Right atrium auricular region (tissue), 2 donors: Measurements from ENCODE around the gene IGF2. TPM values are rescaled to one million over a fixed set of nuclear protein-coding genes. Genes with fewer than 3 reads are reported as not detected.

Source experiments
- DNase-seq: peaks from one replicate; pipeline ENCODE4 v3.0.0-alpha.2; 2019; ENCODE audit warnings: low spot score
- H3K27ac ChIP-seq, 2 donors: fragments of 200-600 bp; sonication (generic); 1 replicate in 1 of 2; 2 replicates in 1 of 2; pipeline ENCODE4 v1.5.1; 2016 to 2019
- H3K27me3 ChIP-seq, 2 donors: fragments of 200-600 bp; sonication (generic); one replicate each; pipeline versions ENCODE4 v1.5.1 to v1.6.0; 2017 to 2019
- H3K36me3 ChIP-seq: fragments of 200-600 bp; sonication (generic); one replicate; pipeline ENCODE4 v1.5.1; 2016
- H3K4me1 ChIP-seq, 2 donors: fragments of 200-600 bp; sonication (generic); one replicate each; pipeline versions ENCODE4 v1.5.1 to v1.6.0; 2017 to 2019
- H3K4me3 ChIP-seq, 2 donors: fragments of 200-600 bp; sonication (generic); 1 replicate in 1 of 2; 2 replicates in 1 of 2; pipeline ENCODE4 v1.5.1; 2017 to 2019; ENCODE audit warnings: mild to moderate bottlenecking in 1 of 2, moderate library complexity in 1 of 2
- H3K9me3 ChIP-seq, 2 donors: fragments of 200-600 bp; sonication (generic); one replicate each; pipeline ENCODE4 v1.5.1; 2019
- CTCF ChIP-seq, 2 donors: fragments of 200-600 bp; sonication (generic); IDR thresholded peaks; one replicate each; pipeline ENCODE4 v1.5.1; 2019; ENCODE audit warnings: antibody characterized with exemption in 2 of 2
- total RNA-seq, 2 donors: library from RNA; depleted of rRNA; stranded (reverse); fragments of >200 nt; gene quantifications; one replicate each; pipeline ENCODE4 v1.1.0, GENCODE V29; 2016

The IGF2 gene
- total RNA-seq, 2 donors from 2014 or later = 43.2 to 61.9 TPM

- Histone ChIP-seq H3K36me3 (no peaks in the 10 kb centered on the region), H3K4me3 (no peak overlapping the region), H3K27ac (no peak overlapping the region), H3K9me3 (no peaks in the 10 kb centered on the region), H3K4me1 (no peaks in the 10 kb centered on the region), H3K27me3 (no peaks in the 10 kb centered on the region)
- DNase-seq = no peak
- TF ChIP-seq CTCF (IDR thresholded peaks at IDR 0.05) = no peak
Observed at GRCh38 chr11:2173761-2174160, 34.6 kb upstream of the IGF2 start.

DNA sequence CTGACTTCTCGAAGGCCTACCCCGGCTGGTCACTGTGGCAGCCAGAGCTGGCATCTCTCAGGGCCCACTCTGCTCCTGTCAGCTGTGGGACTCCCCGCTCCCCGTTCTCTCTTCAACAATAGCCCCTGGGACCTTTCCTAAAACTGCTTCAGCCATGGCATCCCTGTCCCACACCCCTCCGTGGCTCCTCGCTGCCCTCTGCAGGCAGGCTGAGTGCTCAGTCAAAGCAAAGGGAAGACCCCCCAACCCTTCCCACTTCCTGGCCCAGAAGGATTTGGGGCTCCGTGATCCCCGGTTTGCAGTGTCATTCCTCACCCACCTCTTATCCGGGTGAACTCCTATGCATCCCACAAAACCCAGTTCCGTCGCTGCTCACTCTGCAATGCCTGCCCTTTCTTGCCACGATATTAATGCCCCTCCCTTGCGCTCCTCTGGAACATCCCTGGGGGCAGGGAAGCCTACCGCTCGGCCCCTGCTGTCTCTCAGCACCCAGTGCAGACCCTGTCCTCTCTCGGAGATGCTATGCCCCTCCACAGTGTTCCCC, 34.0 kb upstream of the IGF2 start:
- no peaks in the 10 kb centered on the region for H3K27me3 ChIP-seq
- H3K36me3 ChIP-seq = no peaks in the 10 kb centered on the region
- no peak for TF ChIP-seq CTCF (IDR thresholded peaks at IDR 0.05)

GRCh38 chr11:2172676-2173075, 33.5 kb upstream of the IGF2 start:
- DNase-seq = no peak
- Histone ChIP-seq H3K27ac (no peak overlapping the region), H3K27me3 (no peaks in the 10 kb centered on the region), H3K4me3 (no peak overlapping the region), H3K4me1 (no peaks in the 10 kb centered on the region), H3K9me3 (no peaks in the 10 kb centered on the region), H3K36me3 (no peaks in the 10 kb centered on the region)
- TF ChIP-seq CTCF (IDR thresholded peaks at IDR 0.05) = no peak

More for the DNA sequence above, 34.0 kb upstream of the IGF2 start:
- H3K4me3 ChIP-seq = no peak overlapping the region
- H3K4me1 ChIP-seq = no peaks in the 10 kb centered on the region
- no peak overlapping the region for H3K27ac ChIP-seq
- H3K9me3 ChIP-seq = no peaks in the 10 kb centered on the region
- DNase-seq = no peak

- DNase-seq = no peak
- H3K27me3 ChIP-seq = no peaks in the 10 kb centered on the region
- peaks cover 0 to 4% of the 10 kb centered on the region in 2 donors for H3K4me1 ChIP-seq
- no peak within 1 kb of the TSS for H3K4me3 ChIP-seq
- no peaks in the 10 kb centered on the region for H3K36me3 ChIP-seq
- TF ChIP-seq CTCF (IDR thresholded peaks at IDR 0.05) = no peak
- no peak within 1 kb of the TSS for H3K27ac ChIP-seq
- no peaks in the 10 kb centered on the region for H3K9me3 ChIP-seq
Observed at GRCh38 chr11:2171591-2172003, 32.4 kb upstream of the IGF2 start, which contains the start of gene TH. TSS of gene TH (minus strand) at chr11:2171815. CDS start at chr11:2171786, 29 bp downstream.

DNA sequence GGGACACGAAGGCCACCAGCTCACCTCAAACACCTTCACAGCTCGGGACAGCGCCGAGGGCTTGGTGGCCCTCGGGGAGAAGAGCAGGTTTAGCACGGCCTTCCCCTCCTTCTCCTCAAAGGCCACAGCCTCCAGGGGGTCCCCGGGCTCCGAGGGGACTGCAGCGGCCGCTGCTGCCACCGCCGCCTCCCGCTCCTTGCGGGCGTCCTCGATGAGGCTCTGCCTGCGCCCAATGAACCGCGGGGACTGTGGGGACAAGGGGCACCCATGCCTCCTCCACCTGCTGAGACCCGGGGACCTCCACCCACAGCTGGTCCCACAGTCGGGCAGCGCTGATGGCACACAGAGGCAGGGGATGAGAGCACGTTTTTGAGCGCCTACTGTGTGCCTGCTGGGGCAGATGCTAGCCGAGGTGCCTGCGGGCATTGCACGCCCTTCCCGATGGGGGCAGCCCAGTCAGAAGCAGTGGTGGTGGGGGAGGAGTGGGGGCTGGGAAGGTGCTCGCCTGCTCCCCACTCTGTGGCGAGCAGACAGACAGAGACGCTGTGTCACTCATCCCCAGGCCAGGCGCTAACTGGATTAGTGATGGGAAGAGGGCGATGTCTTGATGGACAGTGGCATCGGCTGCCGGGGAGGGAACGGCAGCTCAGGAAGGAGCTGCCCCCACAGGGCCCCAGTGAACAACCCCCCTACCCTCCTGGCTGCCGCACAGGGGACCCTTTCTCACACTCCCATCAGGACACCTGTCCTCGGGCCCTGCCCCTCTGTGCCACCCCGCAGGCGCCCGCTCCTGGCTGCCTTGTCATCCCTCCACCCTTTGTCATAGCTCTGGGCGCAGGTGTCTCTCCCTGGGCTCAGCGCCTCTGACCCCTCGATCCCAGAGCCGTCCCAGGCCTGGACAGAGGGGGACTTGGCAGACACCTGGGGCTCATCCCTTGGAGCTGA, 30.7 kb upstream of the IGF2 start:
- no peak for DNase-seq
- H3K4me3 ChIP-seq = no peak overlapping the region
- H3K4me1 ChIP-seq = peaks cover 0 to 16% of the 10 kb centered on the region in 2 donors
- H3K27ac ChIP-seq = no peak overlapping the region
- no peaks in the 10 kb centered on the region for H3K9me3 ChIP-seq
- no peaks in the 10 kb centered on the region for H3K36me3 ChIP-seq
- H3K27me3 ChIP-seq = no peaks in the 10 kb centered on the region
- TF ChIP-seq CTCF (IDR thresholded peaks at IDR 0.05) = no peak
